Measurements from ENCODE around the gene DBNL.

DBNL gene

DNA sequence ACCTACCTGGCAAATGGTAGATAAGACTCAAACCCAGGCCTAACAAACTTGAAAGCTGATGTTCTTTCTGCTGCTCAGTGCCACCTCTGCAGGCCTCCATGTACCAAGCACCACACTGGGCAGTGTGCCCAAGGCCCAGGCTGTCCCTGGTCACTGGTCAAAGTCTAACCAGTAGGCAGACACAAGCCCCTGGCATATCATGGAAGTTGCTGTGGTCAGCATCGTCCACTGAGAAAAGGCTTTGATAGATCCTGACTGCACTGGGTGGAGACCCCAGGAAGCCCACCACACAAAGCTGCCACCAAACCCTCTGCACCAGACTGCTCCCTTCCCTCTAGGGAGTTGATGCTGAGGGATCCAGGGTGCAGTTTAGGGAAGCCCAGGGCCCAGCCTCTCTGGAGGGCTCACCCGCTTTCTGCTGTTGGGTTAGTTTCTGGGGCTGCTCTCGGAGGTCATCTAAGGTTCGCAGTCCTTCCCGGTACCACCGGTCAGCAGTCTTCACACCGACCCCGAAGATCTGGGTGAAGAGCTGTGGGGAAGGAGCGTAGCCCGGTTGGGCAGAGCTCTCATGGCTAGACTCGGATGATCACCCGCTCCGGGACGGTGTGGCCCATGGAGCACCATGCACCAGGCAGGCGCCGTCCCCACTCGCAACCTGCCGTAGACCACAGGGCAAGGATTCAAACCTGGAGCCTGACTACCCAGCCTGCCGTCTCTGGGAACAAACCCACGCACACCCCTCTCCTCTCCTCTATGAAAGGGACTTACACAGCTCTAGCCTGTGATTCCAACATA, 31.8 kb downstream of the DBNL start:
- Histone ChIP-seq H3K9ac (ENCODE audit: low read length) (no peak overlapping the region), H3K36me3 (ENCODE audit: low read length) (no peaks in the 10 kb centered on the region), H3K9me3 (ENCODE audit: insufficient read depth, low read length) (no peaks in the 10 kb centered on the region), H3K27me3 (ENCODE audit: low read length) (no peaks in the 10 kb centered on the region), H3K4me3 (ENCODE audit: insufficient read depth, low read length, poor library complexity, severe bottlenecking) (no peak overlapping the region), H3K9me2 (replicated peaks; ENCODE audit: insufficient read depth, low read length) (no peaks in the 10 kb centered on the region), H3F3A (ENCODE audit: insufficient read depth) (peaks cover 3% of the 10 kb centered on the region), H3K4me2 (ENCODE audit: low read depth, low read length, poor library complexity, severe bottlenecking) (no peak overlapping the region), H3K27ac (ENCODE audit: low read depth, low read length) (no peak overlapping the region), H2AFZ (ENCODE audit: low read depth, low read length, severe bottlenecking) (no peak overlapping the region), H4K20me1 (ENCODE audit: low read depth, low read length) (no peaks in the 10 kb centered on the region), H3K79me2 (ENCODE audit: insufficient read depth, low read length) (peaks cover 6% of the 10 kb centered on the region; the same call in 1 of the 2 replicates)
- TF ChIP-seq, protein P1, sequence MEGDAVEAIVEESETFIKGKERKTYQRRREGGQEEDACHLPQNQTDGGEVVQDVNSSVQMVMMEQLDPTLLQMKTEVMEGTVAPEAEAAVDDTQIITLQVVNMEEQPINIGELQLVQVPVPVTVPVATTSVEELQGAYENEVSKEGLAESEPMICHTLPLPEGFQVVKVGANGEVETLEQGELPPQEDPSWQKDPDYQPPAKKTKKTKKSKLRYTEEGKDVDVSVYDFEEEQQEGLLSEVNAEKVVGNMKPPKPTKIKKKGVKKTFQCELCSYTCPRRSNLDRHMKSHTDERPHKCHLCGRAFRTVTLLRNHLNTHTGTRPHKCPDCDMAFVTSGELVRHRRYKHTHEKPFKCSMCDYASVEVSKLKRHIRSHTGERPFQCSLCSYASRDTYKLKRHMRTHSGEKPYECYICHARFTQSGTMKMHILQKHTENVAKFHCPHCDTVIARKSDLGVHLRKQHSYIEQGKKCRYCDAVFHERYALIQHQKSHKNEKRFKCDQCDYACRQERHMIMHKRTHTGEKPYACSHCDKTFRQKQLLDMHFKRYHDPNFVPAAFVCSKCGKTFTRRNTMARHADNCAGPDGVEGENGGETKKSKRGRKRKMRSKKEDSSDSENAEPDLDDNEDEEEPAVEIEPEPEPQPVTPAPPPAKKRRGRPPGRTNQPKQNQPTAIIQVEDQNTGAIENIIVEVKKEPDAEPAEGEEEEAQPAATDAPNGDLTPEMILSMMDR (IDR thresholded peaks at IDR 0.05; ENCODE audit: insufficient read depth, low read length, poor library complexity, severe bottlenecking): no peak
- TF ChIP-seq EZH2phosphoT487 (conservative IDR thresholded peaks at IDR 0.05; ENCODE audit: low read length): no peak

DNA sequence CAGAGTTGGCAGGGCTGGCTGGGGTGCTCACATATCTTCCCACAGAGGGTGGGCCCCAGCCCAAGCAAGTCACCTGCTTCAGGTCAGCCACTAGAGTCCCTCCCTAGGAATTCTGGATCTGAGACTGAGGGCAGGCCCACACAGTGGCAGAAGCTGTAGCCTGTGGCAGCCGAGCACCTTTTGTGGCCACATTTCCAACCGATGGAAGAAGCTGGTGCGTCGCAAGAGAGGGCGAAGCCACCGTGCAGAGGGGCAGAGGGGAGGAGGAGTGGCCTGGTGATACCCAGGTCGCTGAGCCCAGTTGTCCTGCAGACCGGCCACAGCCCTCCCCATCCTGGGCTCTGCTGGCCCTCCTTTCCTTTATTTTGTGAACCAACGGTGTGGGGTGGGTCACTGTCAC, 32.6 kb downstream of the DBNL start:
- no peak for TF ChIP-seq EZH2phosphoT487 (conservative IDR thresholded peaks at IDR 0.05; ENCODE audit: low read length)
- TF ChIP-seq, protein P1 (IDR thresholded peaks at IDR 0.05; ENCODE audit: insufficient read depth, low read length, poor library complexity, severe bottlenecking): no peak
- Histone ChIP-seq H3K4me2 (ENCODE audit: low read depth, low read length, poor library complexity, severe bottlenecking) (no peak overlapping the region), H3K36me3 (ENCODE audit: low read length) (no peaks in the 10 kb centered on the region), H3K9me2 (replicated peaks; ENCODE audit: insufficient read depth, low read length) (no peaks in the 10 kb centered on the region), H3K9me3 (ENCODE audit: insufficient read depth, low read length) (no peaks in the 10 kb centered on the region), H3K27me3 (ENCODE audit: low read length) (no peaks in the 10 kb centered on the region), H3K4me3 (ENCODE audit: insufficient read depth, low read length, poor library complexity, severe bottlenecking) (no peak overlapping the region), H3F3A (ENCODE audit: insufficient read depth) (peaks cover 6% of the 10 kb centered on the region), H3K9ac (ENCODE audit: low read length) (no peak overlapping the region), H4K20me1 (ENCODE audit: low read depth, low read length) (no peaks in the 10 kb centered on the region), H3K79me2 (ENCODE audit: insufficient read depth, low read length) (peaks cover 9% of the 10 kb centered on the region; the same call in 1 of the 2 replicates), H3K27ac (ENCODE audit: low read depth, low read length) (no peak overlapping the region), H2AFZ (ENCODE audit: low read depth, low read length, severe bottlenecking) (no peak overlapping the region)

DNA sequence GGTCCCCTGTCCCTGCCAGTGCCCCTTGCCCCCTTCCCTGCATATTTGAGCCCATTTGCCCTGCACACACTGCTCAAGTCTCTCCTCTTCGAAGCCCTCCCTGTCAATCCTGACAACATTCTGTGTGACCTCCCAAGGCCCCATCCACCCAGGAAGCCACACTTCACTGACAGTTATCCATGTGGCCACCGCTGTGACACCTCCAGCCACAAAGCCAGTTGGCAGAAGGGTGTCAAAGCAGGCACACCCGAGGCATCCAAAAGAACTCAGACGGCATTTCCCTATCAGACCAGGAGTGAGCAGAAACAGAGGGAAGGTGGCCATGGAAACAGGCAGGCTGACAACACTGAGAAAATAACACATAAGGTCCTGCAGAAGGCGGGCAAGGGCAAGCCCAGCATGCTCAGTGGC, 33.2 kb downstream of the DBNL start:
- no peak overlapping the region for H2AFZ ChIP-seq (ENCODE audit: low read depth, low read length, severe bottlenecking)
- no peak overlapping the region for H3K9ac ChIP-seq (ENCODE audit: low read length)
- H3K27ac ChIP-seq (ENCODE audit: low read depth, low read length): no peak overlapping the region
- peaks cover 6% of the 10 kb centered on the region for H3F3A ChIP-seq (ENCODE audit: insufficient read depth)
- H3K36me3 ChIP-seq (ENCODE audit: low read length): no peaks in the 10 kb centered on the region
- H3K9me2 ChIP-seq (replicated peaks; ENCODE audit: insufficient read depth, low read length): no peaks in the 10 kb centered on the region
- H4K20me1 ChIP-seq (ENCODE audit: low read depth, low read length): no peaks in the 10 kb centered on the region
- H3K4me3 ChIP-seq (ENCODE audit: insufficient read depth, low read length, poor library complexity, severe bottlenecking): no peak overlapping the region
- H3K4me2 ChIP-seq (ENCODE audit: low read depth, low read length, poor library complexity, severe bottlenecking): no peak overlapping the region
- H3K79me2 ChIP-seq (ENCODE audit: insufficient read depth, low read length): peaks cover 9% of the 10 kb centered on the region; the same call in 1 of the 2 replicates
- H3K9me3 ChIP-seq (ENCODE audit: insufficient read depth, low read length): no peaks in the 10 kb centered on the region
- TF ChIP-seq EZH2phosphoT487 (conservative IDR thresholded peaks at IDR 0.05; ENCODE audit: low read length): no peak
- TF ChIP-seq, protein P1 (IDR thresholded peaks at IDR 0.05; ENCODE audit: insufficient read depth, low read length, poor library complexity, severe bottlenecking): no peak
- no peaks in the 10 kb centered on the region for H3K27me3 ChIP-seq (ENCODE audit: low read length)

All from SU-DHL-6 (cell line).